HepG2 (cell line): ENCODE results near the gene PIP5K1C. TPM values are rescaled to one million over a fixed set of nuclear protein-coding genes. Genes with fewer than 3 reads are reported as not detected.

Experiments used
- ADNP ChIP-seq: sonication (generic); formaldehyde crosslinking; IDR thresholded peaks from 2 replicates; pipeline ENCODE4 v1.4.0; 2020; ENCODE audit warnings: missing genetic modification reagents
- BORCS8-MEF2B ChIP-seq: sonication (generic); formaldehyde crosslinking; IDR thresholded peaks from 2 replicates; pipeline ENCODE4 v1.8.0; 2022; ENCODE audit warnings: mild to moderate bottlenecking, missing genetic modification reagents
- EED ChIP-seq: sonication (generic); formaldehyde crosslinking; IDR thresholded peaks from 2 replicates; pipeline ENCODE4 v1.5.0; 2020; ENCODE audit warnings: mild to moderate bottlenecking, missing genetic modification reagents
- FIP1L1 ChIP-seq: fragments of 200-400 bp; formaldehyde crosslinking; IDR thresholded peaks from 2 replicates; pipeline ENCODE4 v1.6.1; 2018; ENCODE audit warnings: low read depth, mild to moderate bottlenecking, low read length, moderate library complexity, borderline replicate concordance; ENCODE audit not compliant: insufficient read depth
- HHEX ChIP-seq: IDR thresholded peaks from 2 replicates; pipeline ENCODE4 v1.6.1; 2016; ENCODE audit warnings: control low read depth
- HIVEP1 ChIP-seq: sonication (generic); formaldehyde crosslinking; IDR thresholded peaks from 2 replicates; pipeline ENCODE4 v1.4.0; 2020; ENCODE audit warnings: mild to moderate bottlenecking, missing genetic modification reagents
- HNRNPK ChIP-seq: fragments of 200-400 bp; formaldehyde crosslinking; IDR thresholded peaks from 2 replicates; pipeline ENCODE4 v1.6.1; 2018; ENCODE audit warnings: low read length, low read depth, moderate library complexity, mild to moderate bottlenecking; ENCODE audit not compliant: poor library complexity, severe bottlenecking
- IKZF1 ChIP-seq: fragments of 450-650 bp; IDR thresholded peaks from 2 replicates; pipeline ENCODE4 v1.7.1; 2016
- JUND ChIP-seq: sonication (generic); formaldehyde crosslinking; IDR thresholded peaks from 2 replicates; pipeline ENCODE4 v1.8.0; 2022; ENCODE audit warnings: mild to moderate bottlenecking, missing genetic modification reagents
- KLF15 ChIP-seq: sonication (generic); formaldehyde crosslinking; IDR thresholded peaks from 2 replicates; pipeline ENCODE4 v1.8.1; 2023; ENCODE audit warnings: borderline replicate concordance, mild to moderate bottlenecking, inconsistent platforms, missing genetic modification reagents, mixed read lengths
- MAF1 ChIP-seq: sonication (generic); formaldehyde crosslinking; IDR thresholded peaks from 2 replicates; pipeline ENCODE4 v1.5.0; 2020; ENCODE audit warnings: missing genetic modification reagents, borderline replicate concordance
- MAFG ChIP-seq: sonication (generic); formaldehyde crosslinking; IDR thresholded peaks from 2 replicates; pipeline ENCODE4 v1.5.1; 2020; ENCODE audit warnings: mild to moderate bottlenecking, missing genetic modification reagents
- MYNN ChIP-seq: sonication (generic); formaldehyde crosslinking; IDR thresholded peaks from 2 replicates; pipeline ENCODE4 v1.4.0; 2020; ENCODE audit warnings: mild to moderate bottlenecking, low read depth, missing genetic modification reagents
- MYPOP ChIP-seq: sonication (generic); formaldehyde crosslinking; IDR thresholded peaks from 2 replicates; pipeline ENCODE4 v1.8.1; 2023; ENCODE audit warnings: mild to moderate bottlenecking, moderate library complexity, missing genetic modification reagents
- PAF1 ChIP-seq: IDR thresholded peaks from 2 replicates; pipeline ENCODE4 v1.6.1; 2016; ENCODE audit warnings: missing genetic modification reagents, missing compliant biosample characterization
- REXO4 ChIP-seq: sonication (generic); formaldehyde crosslinking; IDR thresholded peaks from 2 replicates; pipeline ENCODE4 v1.8.0; 2022; ENCODE audit warnings: missing genetic modification reagents, mild to moderate bottlenecking, borderline replicate concordance
- ZNF235 ChIP-seq: sonication (generic); formaldehyde crosslinking; IDR thresholded peaks from 2 replicates; pipeline ENCODE4 v1.8.1; 2023; ENCODE audit warnings: mild to moderate bottlenecking, missing genetic modification reagents, borderline replicate concordance
- ZNF317 ChIP-seq: sonication (generic); formaldehyde crosslinking; IDR thresholded peaks from 2 replicates; pipeline ENCODE4 v1.5.0; 2020; ENCODE audit warnings: mild to moderate bottlenecking, missing genetic modification reagents
- ZNF556 ChIP-seq: sonication (generic); formaldehyde crosslinking; IDR thresholded peaks from 2 replicates; pipeline ENCODE4 v1.4.0; 2020; ENCODE audit warnings: mild to moderate bottlenecking, missing genetic modification reagents, borderline replicate concordance
- ZNF839 ChIP-seq: sonication (generic); formaldehyde crosslinking; IDR thresholded peaks from 2 replicates; pipeline ENCODE4 v1.4.0; 2020; ENCODE audit warnings: missing genetic modification reagents, mild to moderate bottlenecking, borderline replicate concordance
- ZZZ3 ChIP-seq: sonication (generic); formaldehyde crosslinking; IDR thresholded peaks from 2 replicates; pipeline ENCODE4 v1.4.0; 2020; ENCODE audit warnings: missing genetic modification reagents, mild to moderate bottlenecking, borderline replicate concordance
- polyA plus RNA-seq, 8 experiments: library from polyadenylated mRNA; depleted of rRNA in 3 of 8; stranded (reverse) in 7 of 8; unstranded in 1 of 8; fragments of >200 nt; fragmentation: Illumina TruSeq in 4 of 8; extraction: Trizol in 4 of 8; gene quantifications; 2 replicates each; pipeline versions ENCODE4 v1.2.1 to v1.2.3, GENCODE V29; 2011 to 2016; ENCODE audit warnings: low read depth in 4 of 8, missing spikeins in 1 of 8, mixed read lengths in 1 of 8; ENCODE audit not compliant: insufficient read depth in 1 of 8
- total RNA-seq, 5 experiments: library from RNA; depleted of rRNA; stranded (reverse); fragments of >200 nt; fragmentation: Illumina TruSeq; extraction: Trizol; gene quantifications; 2 replicates each; pipeline ENCODE4 v1.2.3, GENCODE V29; 2016; ENCODE audit warnings: low read depth in 1 of 5
- TF ChIP-seq, protein P1 (sequence below): sonication (generic); formaldehyde crosslinking; IDR thresholded peaks from 2 replicates; pipeline ENCODE4 v1.8.0; 2022; ENCODE audit warnings: mild to moderate bottlenecking, missing genetic modification reagents, moderate library complexity
- TF ChIP-seq, protein P2 (sequence below): sonication (generic); formaldehyde crosslinking; IDR thresholded peaks from 2 replicates; pipeline ENCODE4 v1.5.1; 2020; ENCODE audit warnings: missing genetic modification reagents, mild to moderate bottlenecking, borderline replicate concordance
- TF ChIP-seq, protein P3 (sequence below): sonication (generic); formaldehyde crosslinking; IDR thresholded peaks from 2 replicates; pipeline ENCODE4 v1.8.0; 2022; ENCODE audit warnings: missing genetic modification reagents, mild to moderate bottlenecking, inconsistent platforms, borderline replicate concordance

The PIP5K1C gene
- total and polyA plus RNA-seq, 2 of the 13 experiments (the other 11 are each of a cell fraction or from before 2014, with no cell fraction given) = 3.6 to 4.3 TPM

DNA sequence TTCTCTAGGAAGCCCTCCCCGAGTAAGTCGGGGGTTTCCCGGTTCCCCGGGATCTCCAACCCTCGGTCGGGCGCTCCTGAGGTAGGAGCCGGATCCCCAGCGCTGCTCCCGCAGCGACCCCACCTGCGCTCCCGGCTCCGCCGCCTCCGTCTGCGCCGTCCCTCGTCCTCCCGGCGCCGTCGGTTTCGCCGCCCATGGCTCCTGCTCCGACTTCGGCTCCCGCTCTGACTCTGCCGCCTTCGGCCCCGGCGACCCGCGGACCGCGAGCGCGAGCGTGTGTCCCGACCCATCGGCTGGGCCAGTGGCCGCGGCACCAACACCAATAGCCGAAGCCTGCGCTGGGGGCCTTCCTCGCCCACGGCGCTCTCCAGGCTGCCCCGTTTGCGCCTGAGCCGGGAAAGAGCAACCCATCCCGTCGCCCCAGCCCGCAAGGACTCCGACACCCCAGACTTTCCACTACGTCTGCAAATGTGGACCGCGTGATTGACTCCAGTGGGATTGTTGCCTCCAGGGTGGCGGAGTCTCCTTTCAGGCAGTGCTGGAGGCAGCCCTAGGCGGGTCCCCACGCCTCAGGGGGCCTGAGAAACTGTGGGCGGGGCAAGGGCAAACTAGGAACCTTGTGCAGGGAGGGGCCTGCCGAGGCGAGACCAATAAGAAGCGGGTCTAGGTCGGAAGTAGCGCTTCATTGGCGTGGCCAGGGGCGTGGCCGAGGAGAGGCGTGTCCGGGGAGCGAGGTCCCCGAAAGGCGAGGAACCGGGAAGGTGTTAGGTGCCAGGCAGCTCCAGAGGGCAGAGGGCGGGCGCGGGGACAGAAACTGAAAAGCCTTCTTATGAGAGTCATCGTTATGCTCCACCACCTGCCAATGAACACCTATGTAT, 73.6 kb downstream of the PIP5K1C start, which contains the start of gene CACTIN (continued):
- TF ChIP-seq MAF1 (peak; percentile 77; the same call in 1 of the 2 replicates), KLF15 (CRISPR knock-in tag) (no peak), BORCS8-MEF2B (CRISPR knock-in tag) (peak; percentile 26; the same call in 1 of the 2 replicates), ZNF556 (CRISPR knock-in tag) (peak; percentile 82; the same call in 1 of the 2 replicates), HIVEP1 (CRISPR knock-in tag) (no peak; the same call in 1 of the 2 replicates), FIP1L1 (no peak), ZNF235 (no peak), EED (CRISPR knock-in tag) (peak; percentile 84), ZNF839 (0 out of 2 replicates have a peak, but pooled peaks have one; percentile 57), JUND (CRISPR knock-in tag) (no peak), HHEX (CRISPR knock-in tag) (no peak), REXO4 (CRISPR knock-in tag) (no peak), ADNP (CRISPR knock-in tag) (no peak), MYNN (CRISPR knock-in tag) (no peak), HNRNPK (no peak), ZNF317 (CRISPR knock-in tag) (no peak), MAFG (no peak), IKZF1 (no peak), ZZZ3 (CRISPR knock-in tag) (peak; percentile 89), PAF1 (no peak), MYPOP (peak; percentile 57)
- TF ChIP-seq, protein P1, sequence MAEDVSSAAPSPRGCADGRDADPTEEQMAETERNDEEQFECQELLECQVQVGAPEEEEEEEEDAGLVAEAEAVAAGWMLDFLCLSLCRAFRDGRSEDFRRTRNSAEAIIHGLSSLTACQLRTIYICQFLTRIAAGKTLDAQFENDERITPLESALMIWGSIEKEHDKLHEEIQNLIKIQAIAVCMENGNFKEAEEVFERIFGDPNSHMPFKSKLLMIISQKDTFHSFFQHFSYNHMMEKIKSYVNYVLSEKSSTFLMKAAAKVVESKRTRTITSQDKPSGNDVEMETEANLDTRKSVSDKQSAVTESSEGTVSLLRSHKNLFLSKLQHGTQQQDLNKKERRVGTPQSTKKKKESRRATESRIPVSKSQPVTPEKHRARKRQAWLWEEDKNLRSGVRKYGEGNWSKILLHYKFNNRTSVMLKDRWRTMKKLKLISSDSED (CRISPR knock-in tag) = no peak
- TF ChIP-seq, protein P2, sequence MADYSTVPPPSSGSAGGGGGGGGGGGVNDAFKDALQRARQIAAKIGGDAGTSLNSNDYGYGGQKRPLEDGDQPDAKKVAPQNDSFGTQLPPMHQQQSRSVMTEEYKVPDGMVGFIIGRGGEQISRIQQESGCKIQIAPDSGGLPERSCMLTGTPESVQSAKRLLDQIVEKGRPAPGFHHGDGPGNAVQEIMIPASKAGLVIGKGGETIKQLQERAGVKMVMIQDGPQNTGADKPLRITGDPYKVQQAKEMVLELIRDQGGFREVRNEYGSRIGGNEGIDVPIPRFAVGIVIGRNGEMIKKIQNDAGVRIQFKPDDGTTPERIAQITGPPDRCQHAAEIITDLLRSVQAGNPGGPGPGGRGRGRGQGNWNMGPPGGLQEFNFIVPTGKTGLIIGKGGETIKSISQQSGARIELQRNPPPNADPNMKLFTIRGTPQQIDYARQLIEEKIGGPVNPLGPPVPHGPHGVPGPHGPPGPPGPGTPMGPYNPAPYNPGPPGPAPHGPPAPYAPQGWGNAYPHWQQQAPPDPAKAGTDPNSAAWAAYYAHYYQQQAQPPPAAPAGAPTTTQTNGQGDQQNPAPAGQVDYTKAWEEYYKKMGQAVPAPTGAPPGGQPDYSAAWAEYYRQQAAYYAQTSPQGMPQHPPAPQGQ (CRISPR knock-in tag) = no peak
- TF ChIP-seq, protein P3, sequence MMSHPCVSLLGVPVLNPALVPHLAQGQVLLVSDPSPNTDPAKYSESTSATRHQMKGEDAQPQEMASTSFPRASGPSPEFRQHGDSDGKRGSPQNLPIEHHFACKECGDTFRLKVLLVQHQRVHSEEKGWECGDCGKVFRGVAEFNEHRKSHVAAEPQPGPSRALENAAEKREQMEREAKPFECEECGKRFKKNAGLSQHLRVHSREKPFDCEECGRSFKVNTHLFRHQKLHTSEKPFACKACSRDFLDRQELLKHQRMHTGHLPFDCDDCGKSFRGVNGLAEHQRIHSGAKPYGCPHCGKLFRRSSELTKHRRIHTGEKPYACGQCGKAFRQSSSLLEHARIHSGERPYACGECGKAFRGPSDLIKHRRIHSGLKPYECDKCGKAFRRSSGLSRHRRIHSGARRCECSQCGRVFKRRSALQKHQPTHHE (CRISPR knock-in tag) = peak; percentile 60; the same call in 1 of the 2 replicates
